GM19099 (cell line): ENCODE measurements around the gene HSPBAP1.

Experiments
- POLR2A ChIP-seq: IDR thresholded peaks from 3 replicates; pipeline ENCODE4 v1.6.1; 2011; ENCODE audit warnings: low read depth; ENCODE audit not compliant: insufficient read length; ENCODE audit errors: extremely low read depth

The HSPBAP1 gene

DNA sequence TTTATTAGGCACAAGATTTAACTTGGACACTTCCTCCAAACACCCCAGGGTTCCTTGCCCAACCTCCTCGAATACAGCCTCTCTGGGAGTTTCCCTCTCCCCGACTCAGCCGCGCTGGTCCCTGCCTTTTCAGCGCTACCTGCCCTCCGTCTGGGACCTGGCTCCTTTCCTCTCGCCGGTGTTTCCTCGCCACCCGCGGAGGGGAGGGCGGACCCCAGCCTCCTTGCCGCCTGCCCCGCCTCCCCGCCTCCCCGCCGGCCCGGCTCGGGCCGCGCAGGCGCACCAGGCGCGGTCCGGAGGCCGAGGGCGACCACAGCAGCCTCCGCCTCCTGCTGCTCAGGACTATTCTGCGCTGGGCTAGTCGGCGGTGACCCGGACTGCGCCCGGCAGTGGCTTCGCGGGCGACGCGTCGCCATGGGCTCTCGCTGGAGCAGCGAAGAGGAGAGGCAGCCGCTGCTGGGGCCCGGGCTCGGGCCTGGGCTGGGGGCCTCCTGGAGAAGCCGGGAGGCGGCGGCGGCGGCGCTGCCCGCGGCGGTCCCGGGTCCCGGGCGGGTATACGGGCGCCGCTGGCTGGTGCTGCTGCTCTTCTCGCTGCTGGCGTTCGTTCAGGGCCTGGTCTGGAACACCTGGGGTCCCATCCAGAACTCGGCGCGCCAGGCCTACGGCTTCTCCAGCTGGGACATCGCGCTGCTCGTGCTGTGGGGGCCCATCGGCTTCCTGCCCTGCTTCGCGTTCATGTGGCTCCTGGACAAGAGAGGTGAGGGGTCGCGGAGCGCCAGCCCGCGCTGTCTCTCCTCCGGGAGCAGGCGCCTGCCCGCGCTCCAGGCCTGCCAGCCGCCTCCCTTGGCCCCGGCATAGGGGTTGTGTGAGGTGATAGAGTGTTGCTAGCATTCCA, 1.4 kb upstream of the HSPBAP1 start, which contains the start of gene SLC49A4:
TSS of gene SLC49A4 (plus strand) at position 291 of the 895 bp plus-strand sequence. CDS start at position 415, 124 bp downstream.
- TF ChIP-seq POLR2A: peak; percentile 65

DNA sequence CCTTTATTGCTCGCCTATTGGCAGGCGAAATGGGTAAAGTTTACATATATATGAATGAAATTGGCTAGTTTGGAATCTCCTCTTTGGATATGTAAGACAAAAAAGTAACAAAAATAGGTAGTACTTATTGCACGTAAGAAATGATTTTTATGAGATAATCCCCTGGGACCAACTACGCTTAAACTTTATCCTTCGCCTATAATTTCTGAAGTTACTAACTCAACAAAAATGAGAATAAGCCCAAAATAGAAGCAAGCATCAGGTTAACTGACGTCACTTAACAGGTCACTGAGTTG, 800 bp upstream of the HSPBAP1 start:
- TF ChIP-seq POLR2A: no peak

DNA sequence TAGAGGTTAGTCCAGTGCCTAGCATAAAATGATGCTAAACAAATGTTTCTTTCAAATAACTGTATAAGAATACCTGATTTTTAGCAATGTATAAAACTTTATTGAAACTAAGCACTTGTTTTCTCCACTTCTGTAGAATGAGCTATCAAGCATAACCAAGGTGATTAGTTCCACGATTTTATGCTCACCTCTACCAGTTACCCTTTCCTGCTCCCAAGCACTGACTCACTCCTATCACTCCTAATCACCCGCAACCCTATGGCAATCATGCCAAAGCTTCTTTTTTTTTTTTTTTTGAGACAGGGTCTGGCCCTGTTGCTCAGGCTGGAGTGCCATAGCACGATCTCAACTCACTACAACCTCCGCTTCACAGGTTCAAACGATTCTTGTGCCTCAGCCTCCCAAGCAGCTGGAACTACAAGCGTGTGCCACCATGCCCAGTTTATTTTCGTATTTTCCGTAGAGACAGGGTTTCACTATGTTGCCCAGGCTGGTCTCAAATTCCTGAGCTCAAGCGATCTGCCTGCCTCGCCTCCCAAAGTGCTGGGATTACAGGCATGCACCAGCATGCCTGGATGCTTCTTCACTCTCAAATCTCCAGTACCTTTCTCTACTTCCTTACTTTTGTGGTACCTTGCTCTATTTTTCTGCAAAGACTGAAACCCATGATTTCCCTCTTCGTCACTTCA, 3.9 kb downstream of the HSPBAP1 start:
- TF ChIP-seq POLR2A: no peak

DNA sequence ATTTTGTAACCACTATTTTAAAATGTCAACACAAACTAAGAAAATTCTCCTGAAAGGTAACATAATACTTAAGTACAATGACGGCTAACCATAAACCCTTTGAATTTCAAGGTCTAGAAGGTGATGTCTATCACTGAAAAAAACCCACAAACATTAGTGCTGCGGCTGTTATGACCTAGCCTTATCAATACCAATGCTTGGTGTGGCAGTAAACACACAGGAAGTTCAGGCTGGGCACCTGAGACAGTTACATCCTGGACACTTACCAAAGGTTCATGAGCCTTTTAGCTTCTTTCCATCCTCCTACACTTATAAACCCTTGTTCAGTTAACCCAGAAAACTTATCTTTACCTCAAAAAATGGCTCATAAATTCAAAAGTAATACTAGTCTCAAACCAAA, 5.8 kb downstream of the HSPBAP1 start:
- no peak for TF ChIP-seq POLR2A

DNA sequence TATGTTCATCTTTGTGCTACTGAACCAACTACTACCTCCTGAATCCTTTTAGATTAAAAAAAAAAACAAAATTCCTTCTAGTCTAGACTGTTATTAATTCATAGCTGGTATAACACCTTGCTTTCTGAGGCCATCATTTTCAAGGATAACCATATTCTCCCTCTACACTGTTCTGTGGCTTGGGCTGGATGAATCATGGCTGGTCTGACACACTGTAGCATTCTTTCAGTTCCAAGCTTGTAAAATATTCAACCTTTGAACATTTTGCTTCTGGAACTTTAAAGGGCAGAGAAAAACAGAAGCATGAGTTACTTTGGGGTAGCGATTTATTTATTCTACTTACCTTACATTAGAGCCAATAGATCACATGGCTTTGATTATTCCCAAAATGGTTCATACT, 7.6 kb downstream of the HSPBAP1 start:
- TF ChIP-seq POLR2A: no peak

DNA sequence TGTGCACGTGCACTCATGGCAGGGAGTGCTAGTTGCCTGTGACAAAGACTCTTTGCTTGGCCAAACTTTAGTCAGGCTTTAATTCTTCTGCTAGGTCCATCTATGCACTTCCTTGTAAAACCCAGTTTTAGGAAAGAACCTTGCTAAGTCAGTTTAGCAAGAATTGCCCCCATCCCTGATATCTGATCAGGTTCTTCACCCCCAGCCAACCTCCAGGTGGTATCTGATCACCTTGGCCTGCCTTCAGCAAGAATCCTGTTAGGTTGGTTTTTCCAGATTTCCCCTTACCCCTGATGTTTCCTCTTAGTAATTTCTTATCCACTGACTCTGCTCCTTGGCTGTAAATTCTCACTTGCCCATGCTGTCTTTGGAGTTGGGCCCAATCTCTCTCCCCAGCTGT, 8.4 kb downstream of the HSPBAP1 start:
- TF ChIP-seq POLR2A: no peak

DNA sequence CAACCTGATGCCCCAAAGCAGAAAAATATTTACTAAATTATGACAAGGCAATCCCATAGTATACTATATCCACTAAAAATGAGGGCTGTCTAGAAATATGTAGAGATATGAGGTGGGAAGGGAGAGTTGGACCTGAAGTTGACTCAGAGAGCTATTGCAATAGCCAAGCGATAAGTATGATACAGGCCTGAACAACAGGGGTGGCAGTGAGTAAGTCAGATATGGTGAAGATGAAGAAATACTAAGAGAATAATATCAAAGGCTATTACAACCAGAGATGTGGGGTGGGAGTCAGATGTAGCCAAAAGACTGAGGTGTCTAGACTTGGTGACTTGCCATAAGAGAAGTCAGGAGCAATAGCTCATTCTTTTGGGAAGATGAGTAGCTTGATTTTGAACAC, 9.2 kb downstream of the HSPBAP1 start:
- TF ChIP-seq POLR2A: no peak

DNA sequence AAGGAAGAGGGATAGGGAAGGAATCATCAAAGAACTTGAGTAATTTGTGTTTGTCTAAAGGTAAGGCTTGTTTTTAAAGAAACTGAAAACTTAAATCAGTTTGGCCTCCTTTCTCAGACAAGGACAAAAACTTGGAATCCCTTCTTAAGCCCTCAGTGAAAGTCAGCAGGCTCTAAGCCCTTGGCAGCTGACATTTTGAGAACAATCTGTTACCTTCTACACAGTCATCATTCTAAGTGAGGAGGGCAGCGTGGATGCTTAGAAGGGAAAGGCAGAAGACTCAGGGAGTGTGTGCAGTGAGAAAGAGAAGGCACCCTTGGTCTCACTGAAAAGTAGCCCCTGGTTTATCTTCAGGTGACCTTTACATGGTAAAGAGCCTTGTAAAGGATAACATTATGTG, 10.8 kb downstream of the HSPBAP1 start:
- no peak for TF ChIP-seq POLR2A

DNA sequence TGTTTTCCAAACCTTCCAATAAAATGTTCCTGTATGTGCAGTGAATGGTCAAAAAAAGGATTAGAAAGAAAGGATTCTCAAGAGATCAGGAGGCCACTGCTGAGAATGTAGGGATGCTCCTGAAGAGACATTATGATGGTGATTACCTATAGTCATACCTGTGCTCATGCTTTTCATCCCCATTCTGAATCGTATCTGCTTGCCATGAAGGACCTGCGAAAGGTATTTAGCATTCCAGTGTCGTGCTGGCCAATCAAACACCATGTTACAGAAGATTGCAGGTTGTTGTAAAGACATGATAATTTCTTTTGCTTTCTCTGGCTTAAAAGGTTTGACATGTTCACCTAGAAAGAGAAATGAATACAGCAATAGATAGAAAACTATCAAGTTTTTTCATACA, 16.1 kb downstream of the HSPBAP1 start:
- TF ChIP-seq POLR2A: no peak

DNA sequence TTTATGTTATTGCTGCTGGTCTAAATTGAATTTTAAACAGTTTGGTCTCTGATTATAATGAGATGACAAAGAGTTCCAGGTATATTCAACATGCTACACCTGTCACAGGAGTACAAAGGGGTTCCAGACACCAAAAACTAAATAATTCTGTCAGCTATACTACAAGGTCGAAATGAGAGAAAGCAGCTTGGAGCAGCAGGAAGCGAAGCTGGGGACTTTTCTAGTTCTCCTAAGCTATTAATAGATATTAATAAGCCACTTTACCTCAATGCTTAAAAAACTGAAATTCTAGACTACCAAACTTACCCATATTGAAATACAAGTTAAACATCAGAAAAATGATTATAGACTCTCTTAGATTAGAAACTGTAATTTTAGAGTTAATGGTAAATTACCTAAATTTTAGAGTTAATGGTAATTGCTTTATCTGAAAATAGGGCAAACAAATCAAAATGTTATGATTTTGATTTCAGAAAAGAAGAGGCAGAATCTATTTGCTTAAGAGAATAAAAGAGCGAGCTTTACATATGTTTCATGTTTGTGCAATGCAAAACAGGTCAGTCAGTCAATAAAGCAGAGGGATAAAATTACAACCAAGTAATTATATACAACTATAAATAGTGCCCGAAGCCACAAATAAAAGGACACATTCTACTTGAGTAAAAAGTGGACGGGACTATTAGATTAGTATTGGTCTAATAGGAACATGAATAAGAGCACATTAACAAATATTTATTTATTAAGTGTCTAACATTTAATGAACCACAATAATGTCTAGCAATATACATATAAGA, 16.8 kb downstream of the HSPBAP1 start:
- no peak for TF ChIP-seq POLR2A

DNA sequence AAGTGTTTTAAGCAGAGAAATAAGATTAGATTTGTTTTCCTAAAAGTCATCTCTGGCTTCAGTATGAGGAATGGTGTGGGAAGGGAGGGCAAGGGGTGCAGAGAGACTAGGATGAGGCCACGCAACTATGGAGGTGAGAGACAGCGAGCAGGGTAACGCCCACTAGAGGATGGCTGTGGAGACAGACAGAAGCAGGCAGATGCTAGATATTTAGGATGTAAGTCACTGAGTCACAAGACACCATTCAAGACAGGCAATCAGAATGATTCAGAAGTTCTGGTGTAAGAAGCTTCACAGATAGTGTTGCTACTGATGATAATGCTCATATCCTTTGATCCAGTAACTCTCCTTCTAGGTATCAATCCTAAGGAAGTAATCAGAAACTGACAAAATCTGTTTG, 19.1 kb downstream of the HSPBAP1 start:
- TF ChIP-seq POLR2A: no peak

DNA sequence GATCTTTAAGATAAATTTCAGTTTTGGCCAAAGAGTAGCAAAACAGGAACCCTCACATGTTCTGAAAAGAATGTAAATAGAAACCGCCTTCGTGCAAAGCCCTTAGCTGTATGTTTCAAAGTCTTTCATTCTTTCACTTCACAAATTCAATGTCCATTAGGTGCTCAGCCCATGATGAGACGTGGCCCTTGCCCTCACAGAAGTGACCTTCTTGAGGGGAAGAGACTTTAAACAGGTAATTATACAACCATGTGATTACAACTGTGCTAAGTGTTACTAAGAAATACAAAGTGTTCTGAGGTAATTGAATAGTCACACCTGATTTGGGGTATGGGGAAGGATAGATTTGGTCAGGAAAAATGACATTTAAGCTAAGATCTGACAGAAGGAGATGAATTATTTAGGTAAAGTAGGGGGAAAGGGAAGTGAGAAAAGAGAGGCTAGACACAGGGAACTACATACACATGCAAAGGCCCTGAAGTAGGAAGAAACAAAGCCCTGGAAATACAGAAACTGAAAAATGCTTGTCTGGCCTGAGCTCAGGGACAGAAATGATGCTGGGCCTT, 19.6 kb downstream of the HSPBAP1 start:
- no peak for TF ChIP-seq POLR2A

DNA sequence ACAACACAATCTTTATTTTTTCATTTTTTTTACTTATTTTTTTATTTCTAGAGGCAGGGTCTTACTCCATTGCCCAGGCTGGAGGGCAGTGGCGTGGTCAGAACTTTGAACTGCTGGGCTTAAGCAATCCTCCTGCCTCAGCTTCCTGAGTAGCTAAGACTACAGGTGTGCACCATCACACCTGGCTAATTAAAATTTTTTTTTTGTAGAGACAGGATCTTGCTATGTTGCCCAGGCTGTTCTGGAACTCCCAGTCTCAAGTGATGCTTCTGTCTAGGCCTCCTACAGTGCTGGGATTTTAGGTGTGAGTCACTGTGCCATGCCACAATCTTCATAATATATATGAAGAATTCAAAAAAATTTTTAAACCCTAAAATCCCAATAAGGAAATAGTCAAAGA, 20.8 kb downstream of the HSPBAP1 start:
- no peak for TF ChIP-seq POLR2A

DNA sequence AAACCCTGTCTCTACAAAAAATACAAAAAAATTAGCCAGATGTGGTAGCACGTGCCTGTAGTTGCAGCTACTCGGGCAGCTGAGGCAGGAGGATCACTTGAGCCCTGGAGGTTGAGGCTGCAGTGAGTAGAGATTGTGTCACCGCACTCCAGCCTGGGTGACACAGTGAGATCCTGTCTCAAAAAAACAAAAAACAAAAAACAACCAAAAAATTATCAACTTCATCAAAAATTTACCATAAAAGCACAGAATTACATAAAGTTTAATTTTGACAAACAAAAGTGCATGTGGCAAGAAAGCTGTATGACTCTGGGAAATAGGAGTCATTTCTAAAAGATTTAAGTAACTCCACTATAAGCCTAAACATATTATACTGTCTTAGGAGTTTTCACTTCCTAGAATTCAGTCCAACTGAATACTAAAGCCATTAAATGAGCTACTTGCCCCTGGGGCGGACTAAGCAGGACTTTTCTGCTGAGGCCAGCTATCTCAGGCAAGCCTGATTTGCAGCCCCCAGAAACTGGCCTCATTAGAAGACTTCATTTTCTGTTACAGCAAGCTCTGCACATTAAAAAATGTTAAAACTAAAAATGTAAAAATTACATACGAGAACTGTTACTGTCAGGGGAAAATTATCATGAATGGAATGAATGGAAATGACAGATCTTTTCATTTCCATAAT, 23.0 kb downstream of the HSPBAP1 start:
- TF ChIP-seq POLR2A: no peak
